ENCODE data around the gene ELF1. TPM values are rescaled to one million over a fixed set of nuclear protein-coding genes. Genes with fewer than 3 reads are reported as not detected.
"Not testable (repeated sequence)": the region's sequence is repeated elsewhere in the genome, so short reads cannot be mapped to it uniquely, and the experiment has no call there.

The ELF1 gene
- total and polyA plus RNA-seq, 2 experiments from 2014 or later: 22.2 to 36.8 TPM

DNA sequence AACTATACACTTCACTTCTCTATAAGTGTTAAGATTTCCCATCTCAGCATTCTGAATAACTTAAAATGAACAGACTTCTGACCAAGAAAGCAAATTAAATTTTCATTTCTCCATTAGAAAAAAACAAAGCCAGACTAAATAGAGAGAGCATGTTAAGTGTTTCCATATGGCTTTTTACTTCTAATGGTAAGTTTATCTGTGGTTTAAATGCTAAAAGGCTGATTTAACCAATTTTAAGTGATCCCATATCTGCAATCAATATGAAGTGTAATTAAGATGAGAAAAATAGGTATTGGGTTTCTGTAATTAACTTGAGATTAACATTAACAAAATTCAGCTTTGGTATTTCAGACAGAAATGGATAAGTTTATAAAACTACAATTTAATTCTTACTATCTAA, 107.8 kb downstream of the ELF1 start:
- Histone ChIP-seq H3K27me3 (no peaks in the 10 kb centered on the region), H3K4me3 (no peak overlapping the region), H3K36me3 (no peaks in the 10 kb centered on the region), H3K27ac (no peak overlapping the region), H3K4me1 (ENCODE audit: low read depth) (no peaks in the 10 kb centered on the region), H3K9me3 (ENCODE audit: low read depth) (no peaks in the 10 kb centered on the region)
- no peak for TF ChIP-seq CTCF (IDR thresholded peaks at IDR 0.05; ENCODE audit: low read depth, low read length)
- DNase-seq (ENCODE audit: low read depth in 1 of 2, low spot score in 1 of 2): no peak

- Histone ChIP-seq H3K27me3 (no peaks in the 10 kb centered on the region), H3K4me3 (no peak overlapping the region), H3K9me3 (ENCODE audit: low read depth) (no peaks in the 10 kb centered on the region), H3K27ac (no peak overlapping the region), H3K36me3 (no peaks in the 10 kb centered on the region), H3K4me1 (ENCODE audit: low read depth) (no peaks in the 10 kb centered on the region)
- peak in 1 of 2 donors; percentile 62 for DNase-seq (ENCODE audit: low read depth in 1 of 2, low spot score in 1 of 2)
- TF ChIP-seq CTCF (IDR thresholded peaks at IDR 0.05; ENCODE audit: low read depth, low read length): no peak
These were observed 108.6 kb downstream of the ELF1 start for GRCh38 chr13:40910324-40911050.

DNA sequence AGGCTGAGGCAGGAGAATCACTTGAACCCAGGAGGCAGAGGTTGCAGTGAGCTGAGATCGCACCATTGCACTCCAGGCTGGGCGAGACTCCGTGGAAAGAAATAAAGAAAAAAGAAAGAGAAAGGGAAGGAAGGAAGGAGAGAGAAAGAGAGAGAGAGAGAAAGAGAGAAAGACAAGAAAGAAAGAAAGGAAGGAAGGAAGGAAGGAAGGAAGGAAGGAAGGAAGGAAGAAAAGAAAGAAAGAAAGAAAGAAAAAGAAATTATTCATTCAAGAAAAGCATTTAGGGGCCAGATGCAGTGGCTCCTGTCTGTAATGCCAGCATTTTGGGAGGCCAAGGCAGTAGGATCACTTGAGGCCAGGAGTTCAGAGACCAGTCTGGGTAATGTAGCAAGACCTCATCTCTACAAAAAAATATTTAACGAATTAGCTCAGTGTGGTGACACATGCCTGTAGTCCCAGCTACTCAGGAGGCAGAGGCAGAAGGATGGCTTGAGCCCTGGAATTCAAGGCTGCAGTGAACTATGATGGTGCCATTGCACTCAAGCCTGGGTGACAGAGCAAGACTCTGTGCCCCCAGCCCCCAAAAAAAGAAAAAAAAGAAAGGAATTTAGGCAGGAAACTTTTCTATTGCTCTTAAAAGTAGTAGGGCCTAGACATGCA, 109.4 kb downstream of the ELF1 start:
- H3K27me3 ChIP-seq; H3K4me1 ChIP-seq (ENCODE audit: low read depth); DNase-seq (ENCODE audit: low read depth in 1 of 2, low spot score in 1 of 2); H3K4me3 ChIP-seq; H3K27ac ChIP-seq; H3K36me3 ChIP-seq; H3K9me3 ChIP-seq (ENCODE audit: low read depth): not testable (repeated sequence)

DNA sequence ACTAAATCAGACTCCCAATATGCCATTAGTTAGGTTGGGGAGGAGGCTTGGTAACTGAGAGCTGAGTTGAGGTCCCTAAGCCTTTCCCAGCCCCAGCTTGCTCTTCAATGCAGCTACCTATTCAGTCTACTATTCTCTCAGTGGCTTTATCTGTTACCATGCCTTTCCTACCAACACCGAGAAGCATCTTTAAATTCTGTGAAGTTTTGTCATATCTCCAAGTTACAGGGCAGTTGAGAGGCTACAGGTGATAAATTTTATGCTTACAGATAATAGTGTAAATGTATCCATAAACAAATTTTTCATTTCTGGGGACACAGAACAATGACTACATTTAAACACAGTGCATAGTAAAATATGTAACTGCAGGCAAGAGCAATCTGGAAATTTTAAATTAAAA, 110.6 kb downstream of the ELF1 start:
- Histone ChIP-seq H3K4me3 (no peak overlapping the region), H3K9me3 (ENCODE audit: low read depth) (no peaks in the 10 kb centered on the region), H3K36me3 (no peaks in the 10 kb centered on the region), H3K4me1 (ENCODE audit: low read depth) (no peaks in the 10 kb centered on the region), H3K27me3 (no peaks in the 10 kb centered on the region), H3K27ac (no peak overlapping the region)
- DNase-seq (ENCODE audit: low read depth in 1 of 2, low spot score in 1 of 2): no peak
- TF ChIP-seq CTCF (IDR thresholded peaks at IDR 0.05; ENCODE audit: low read depth, low read length): no peak

- H3K27me3 ChIP-seq; H3K4me1 ChIP-seq (ENCODE audit: low read depth); H3K36me3 ChIP-seq; H3K9me3 ChIP-seq (ENCODE audit: low read depth); DNase-seq (ENCODE audit: low read depth in 1 of 2, low spot score in 1 of 2); H3K27ac ChIP-seq; H3K4me3 ChIP-seq: not testable (repeated sequence)
These were observed 118.1 kb downstream of the ELF1 start for GRCh38 chr13:40901032-40901431.

GRCh38 chr13:40900568-40900967, 118.5 kb downstream of the ELF1 start:
- DNase-seq (ENCODE audit: low read depth in 1 of 2, low spot score in 1 of 2); H3K27me3 ChIP-seq; H3K4me1 ChIP-seq (ENCODE audit: low read depth); H3K9me3 ChIP-seq (ENCODE audit: low read depth); H3K36me3 ChIP-seq; H3K4me3 ChIP-seq; H3K27ac ChIP-seq: not testable (repeated sequence)

DNA sequence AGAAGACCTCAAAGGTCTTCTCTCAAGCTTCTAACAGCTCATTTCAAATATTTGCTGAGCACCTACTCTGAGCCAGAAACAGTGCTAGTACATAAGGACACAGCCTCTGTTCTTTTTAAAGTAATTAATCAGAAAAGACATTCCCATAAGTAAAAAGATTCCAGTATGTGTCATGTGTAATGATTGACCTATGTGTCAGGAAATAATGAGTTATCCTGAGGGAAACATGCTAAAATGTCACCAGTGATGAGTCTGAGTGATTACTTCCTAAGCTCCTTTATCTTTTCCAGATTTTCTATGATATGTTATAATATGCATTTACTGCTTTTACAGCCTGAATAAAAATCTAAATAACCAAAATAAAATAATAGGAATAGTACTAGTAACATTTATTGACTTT, 122.1 kb downstream of the ELF1 start:
- DNase-seq (ENCODE audit: low read depth in 1 of 2, low spot score in 1 of 2): no peak
- H3K9me3 ChIP-seq (ENCODE audit: low read depth): no peaks in the 10 kb centered on the region
- H3K27ac ChIP-seq: no peak overlapping the region
- H3K4me3 ChIP-seq: no peak overlapping the region
- H3K27me3 ChIP-seq: no peaks in the 10 kb centered on the region
- no peak for TF ChIP-seq CTCF (IDR thresholded peaks at IDR 0.05; ENCODE audit: low read depth, low read length)
- no peaks in the 10 kb centered on the region for H3K36me3 ChIP-seq
- H3K4me1 ChIP-seq (ENCODE audit: low read depth): no peaks in the 10 kb centered on the region

Measured in cardiac muscle cell (in vitro differentiated cells and primary cell).